H1 (cell line): ENCODE results near the gene AGXT2. TPM values are rescaled to one million over a fixed set of nuclear protein-coding genes. Genes with fewer than 3 reads are reported as not detected.

Experiments
- BCL11A ChIP-seq, 2 experiments: IDR thresholded peaks; one replicate each; pipeline ENCODE4 v1.6.1; 2011; ENCODE audit warnings: low read depth in 2 of 2, low read length in 2 of 2, mild to moderate bottlenecking in 2 of 2
- JUN ChIP-seq: IDR thresholded peaks from 2 replicates; pipeline ENCODE4 v1.6.1; 2011; ENCODE audit warnings: low read depth, mild to moderate bottlenecking, improper control_type of control experiment, low read length
- KDM1A ChIP-seq: fragments of 200-600, 300-600 bp; sonication (generic); IDR thresholded peaks from 2 replicates; pipeline ENCODE4 v1.7.1; 2016; ENCODE audit warnings: mild to moderate bottlenecking, low read length, borderline replicate concordance
- SIN3A ChIP-seq, 2 experiments: IDR thresholded peaks in 1 of 2; conservative IDR thresholded peaks in 1 of 2; 2 replicates each; pipeline ENCODE4 v1.6.1; 2011 to 2012; ENCODE audit warnings: low read length in 2 of 2, improper control_type of control experiment in 1 of 2, low read depth in 1 of 2, mild to moderate bottlenecking in 1 of 2
- SP1 ChIP-seq: IDR thresholded peaks from 2 replicates; pipeline ENCODE4 v1.6.1; 2011; ENCODE audit warnings: low read depth, low read length
- SP4 ChIP-seq: IDR thresholded peaks from 2 replicates; pipeline ENCODE4 v1.6.1; 2012; ENCODE audit warnings: low read length, inconsistent platforms
- polyA plus RNA-seq, 7 experiments: library from polyadenylated mRNA; depleted of rRNA in 3 of 7; stranded (reverse) in 5 of 7; unstranded in 2 of 7; fragments of >200 nt in 5 of 7; fragments of 200-250 nt in 2 of 7; gene quantifications; 1 replicate in 5 of 7; 2 replicates in 1 of 7; 4 replicates in 1 of 7; pipeline versions ENCODE4 v1.2.1 to v1.2.3, GENCODE V29; 2011 to 2013; ENCODE audit warnings: missing spikeins in 2 of 7, mixed read lengths in 2 of 7
- total RNA-seq: library from RNA; stranded (reverse); fragmentation: NEBNext Ultra II Directional; extraction: Animal tissue kit (Norgen Biotek cat#: 25700); gene quantifications from 2 replicates; pipeline ENCODE4 v1.2.1, GENCODE V29; 2021

AGXT2 gene
- total and polyA plus RNA-seq, 2 of the 8 experiments (the other 6 are each of a cell fraction or from before 2014, with no cell fraction given), result not detected

GRCh38 chr5:34967540-34967939, 80.2 kb downstream of the AGXT2 start (continued):
- no peak for TF ChIP-seq SIN3A (conservative IDR thresholded peaks at IDR 0.05 in 1 of 2, IDR thresholded peaks at IDR 0.05 in 1 of 2; ENCODE audit: low read depth in 1 of 2, low read length in 2 of 2)
- no peak for TF ChIP-seq JUN
- no peak for TF ChIP-seq SP4
- no peak for TF ChIP-seq SP1
- no peak for TF ChIP-seq BCL11A (IDR thresholded peaks at IDR 0.05; ENCODE audit: low read depth in 2 of 2, low read length in 2 of 2)
- TF ChIP-seq KDM1A, result no peak
